Smooth muscle cell (in vitro differentiated cells): ENCODE data around the gene KLHL42. TPM values are rescaled to one million over a fixed set of nuclear protein-coding genes. Genes with fewer than 3 reads are reported as not detected.

Source experiments
- DNase-seq: peaks from one replicate; lab custom pipeline; 2025; ENCODE audit not compliant: unreplicated experiment; lab: John Stamatoyannopoulos, UW
- H2AFZ ChIP-seq: fragments of 200-600 bp; sonication (generic); 2 replicates; pipeline ENCODE4 v1.6.0; 2016; ENCODE audit warnings: antibody characterized with exemption, low read depth, mild to moderate bottlenecking
- H3F3A ChIP-seq: fragments of 200-600 bp; sonication (generic); 2 replicates; pipeline ENCODE4 v1.6.0; 2017; ENCODE audit warnings: antibody characterized with exemption, low read depth
- H3K27ac ChIP-seq: fragments of 200-600 bp; sonication (generic); 2 replicates; pipeline ENCODE4 v1.5.1; 2016; ENCODE audit warnings: low read depth, mild to moderate bottlenecking
- H3K27me3 ChIP-seq: fragments of 200-600 bp; sonication (generic); 2 replicates; pipeline ENCODE4 v1.6.1; 2016; ENCODE audit warnings: low read depth, mild to moderate bottlenecking
- H3K36me3 ChIP-seq: fragments of 200-600 bp; sonication (generic); 2 replicates; pipeline ENCODE4 v1.5.1; 2016; ENCODE audit warnings: low read depth
- H3K4me1 ChIP-seq: fragments of 200-600 bp; sonication (generic); 2 replicates; pipeline ENCODE4 v1.5.1; 2016; ENCODE audit warnings: low read depth
- H3K4me2 ChIP-seq: fragments of 200-600 bp; sonication (generic); 2 replicates; pipeline ENCODE4 v1.6.0; 2016; ENCODE audit warnings: mild to moderate bottlenecking
- H3K4me3 ChIP-seq: fragments of 200-600 bp; sonication (generic); 2 replicates; pipeline ENCODE4 v1.5.1; 2016; ENCODE audit warnings: mild to moderate bottlenecking
- H3K79me2 ChIP-seq: fragments of 200-600 bp; sonication (generic); 2 replicates; pipeline ENCODE4 v1.6.0; 2016; ENCODE audit warnings: low read depth, mild to moderate bottlenecking
- H3K9ac ChIP-seq: fragments of 200-600 bp; sonication (generic); 2 replicates; pipeline ENCODE4 v1.6.0; 2016; ENCODE audit warnings: low read depth
- H3K9me3 ChIP-seq: fragments of 200-600 bp; sonication (generic); replicated peaks from 2 replicates; pipeline ENCODE4 v1.5.1; 2016; ENCODE audit warnings: low read depth
- H4K20me1 ChIP-seq: fragments of 200-600 bp; sonication (generic); 2 replicates; pipeline ENCODE4 v1.6.0; 2016; ENCODE audit warnings: low read depth
- WGBS: methylation state at CpG from one replicate; pipeline ENCODE4 v1.1.7; 2016; ENCODE audit warnings: low lambda C conversion rate; 5-methylcytosine and 5-hydroxymethylcytosine counted together
- polyA plus RNA-seq: library from polyadenylated mRNA; unstranded; fragments of >200 nt; fragmentation: Nextera tagmentation; extraction: Ambion mirVana; gene quantifications from 2 replicates; pipeline ENCODE4 v1.2.1, GENCODE V29; 2016
- total RNA-seq: library from RNA; depleted of rRNA; stranded (reverse); fragments of >200 nt; gene quantifications from 2 replicates; pipeline ENCODE4 v1.2.3, GENCODE V29; 2014
- TF ChIP-seq, protein P1 (sequence below): fragments of 200-600 bp; sonication (generic); IDR thresholded peaks from 2 replicates; pipeline ENCODE4 v1.5.1; 2017; ENCODE audit warnings: borderline replicate concordance, mild to moderate bottlenecking, antibody characterized with exemption; ENCODE audit not compliant: insufficient read depth, poor library complexity, severe bottlenecking

Gene KLHL42
- total and polyA plus RNA-seq, 2 experiments from 2014 or later: 25.6 to 35.4 TPM

DNA sequence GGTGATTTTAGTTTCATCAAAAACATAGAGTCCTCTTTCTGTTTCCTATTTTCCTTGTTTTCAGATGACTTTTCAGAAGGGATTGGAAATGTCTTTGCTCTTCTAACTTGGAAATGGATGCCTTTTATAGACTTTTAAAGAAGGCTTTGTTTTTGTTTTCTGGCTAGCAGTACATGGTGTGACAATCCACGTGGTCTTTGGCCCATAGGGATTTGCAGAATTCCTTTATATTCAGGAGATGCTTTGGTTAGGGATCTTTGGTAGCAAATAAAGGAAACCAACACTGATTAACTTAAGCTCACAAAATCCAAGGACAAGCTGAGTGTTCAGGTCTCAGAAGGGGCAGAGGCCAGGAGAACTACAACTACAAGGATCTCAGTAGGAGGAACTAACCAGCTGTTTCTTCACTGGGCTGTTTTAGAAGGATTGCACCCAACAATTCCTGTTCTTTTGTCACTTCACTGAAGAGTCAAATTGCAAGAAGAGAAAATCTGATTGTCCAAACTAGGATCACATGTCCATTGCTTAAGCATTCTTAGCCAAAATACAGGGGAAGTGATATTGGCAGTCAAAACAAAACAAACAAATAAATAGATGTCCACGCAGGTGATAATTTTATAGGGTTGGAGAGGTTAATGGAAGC, 58.6 kb downstream of the KLHL42 start:
- Histone ChIP-seq H3K4me3 (no peak overlapping the region), H3K27ac (no peak overlapping the region), H3K79me2 (no peaks in the 10 kb centered on the region), H3K9me3 (peaks cover 9% of the 10 kb centered on the region), H2AFZ (no peak overlapping the region), H3K9ac (no peak overlapping the region), H3F3A (peaks cover 5% of the 10 kb centered on the region), H3K27me3 (no peaks in the 10 kb centered on the region), H3K4me1 (peaks cover 15% of the 10 kb centered on the region), H4K20me1 (no peaks in the 10 kb centered on the region), H3K36me3 (no peaks in the 10 kb centered on the region), H3K4me2 (peak overlapping the region; percentile 3)
- WGBS: 55% methylated on average over 2 of the region's 2 CpGs
- no peak for DNase-seq
- TF ChIP-seq, protein P1, sequence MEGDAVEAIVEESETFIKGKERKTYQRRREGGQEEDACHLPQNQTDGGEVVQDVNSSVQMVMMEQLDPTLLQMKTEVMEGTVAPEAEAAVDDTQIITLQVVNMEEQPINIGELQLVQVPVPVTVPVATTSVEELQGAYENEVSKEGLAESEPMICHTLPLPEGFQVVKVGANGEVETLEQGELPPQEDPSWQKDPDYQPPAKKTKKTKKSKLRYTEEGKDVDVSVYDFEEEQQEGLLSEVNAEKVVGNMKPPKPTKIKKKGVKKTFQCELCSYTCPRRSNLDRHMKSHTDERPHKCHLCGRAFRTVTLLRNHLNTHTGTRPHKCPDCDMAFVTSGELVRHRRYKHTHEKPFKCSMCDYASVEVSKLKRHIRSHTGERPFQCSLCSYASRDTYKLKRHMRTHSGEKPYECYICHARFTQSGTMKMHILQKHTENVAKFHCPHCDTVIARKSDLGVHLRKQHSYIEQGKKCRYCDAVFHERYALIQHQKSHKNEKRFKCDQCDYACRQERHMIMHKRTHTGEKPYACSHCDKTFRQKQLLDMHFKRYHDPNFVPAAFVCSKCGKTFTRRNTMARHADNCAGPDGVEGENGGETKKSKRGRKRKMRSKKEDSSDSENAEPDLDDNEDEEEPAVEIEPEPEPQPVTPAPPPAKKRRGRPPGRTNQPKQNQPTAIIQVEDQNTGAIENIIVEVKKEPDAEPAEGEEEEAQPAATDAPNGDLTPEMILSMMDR: no peak

DNA sequence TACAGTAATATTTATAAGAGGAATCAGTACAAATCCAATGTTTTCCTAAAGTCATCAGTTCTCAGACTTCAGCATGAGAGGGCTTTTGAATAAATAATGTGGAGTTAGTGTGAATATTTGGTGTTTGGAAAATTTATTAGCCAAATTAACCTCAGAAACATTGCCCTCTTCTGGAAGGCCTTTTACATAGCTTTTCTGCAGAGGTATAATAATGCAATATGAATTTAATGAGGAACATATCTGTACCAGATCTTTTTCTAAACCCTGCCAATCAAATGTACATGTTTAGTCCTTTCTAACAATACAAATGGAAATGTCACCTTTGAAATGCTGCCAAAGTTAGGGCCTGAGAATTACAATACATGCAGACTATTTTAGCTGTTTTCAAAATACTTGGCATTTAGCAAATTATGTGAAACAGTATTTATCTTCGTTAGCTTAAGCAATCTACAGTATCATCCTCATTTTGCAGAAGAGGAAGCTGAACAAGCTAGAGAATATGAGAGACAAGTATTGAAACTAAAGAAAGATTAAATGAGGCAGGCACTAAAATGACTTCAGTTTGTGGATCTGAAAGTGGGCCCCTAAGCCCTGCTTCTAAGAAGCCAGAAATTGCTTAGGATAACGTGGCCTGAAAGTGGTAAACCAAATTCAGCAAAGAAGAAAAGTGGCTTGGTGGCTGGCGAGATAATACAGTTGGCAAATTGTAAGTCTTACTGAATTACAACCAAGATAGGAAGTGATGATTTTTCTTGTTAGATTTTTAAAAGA, 60.4 kb downstream of the KLHL42 start:
- Histone ChIP-seq H3K9me3 (no peaks in the 10 kb centered on the region), H3K79me2 (no peaks in the 10 kb centered on the region), H3K9ac (no peak overlapping the region), H2AFZ (no peak overlapping the region), H3K4me2 (peak overlapping the region; percentile 34), H4K20me1 (no peaks in the 10 kb centered on the region), H3K27ac (peak overlapping the region; percentile 69), H3K4me3 (no peak overlapping the region), H3K4me1 (peaks cover 15% of the 10 kb centered on the region), H3F3A (peaks cover 13% of the 10 kb centered on the region), H3K36me3 (no peaks in the 10 kb centered on the region), H3K27me3 (no peaks in the 10 kb centered on the region)
- WGBS: 25% methylated on average over 3 of the region's 3 CpGs
- DNase-seq: no peak
- TF ChIP-seq, protein P1: peak; percentile 41

DNA sequence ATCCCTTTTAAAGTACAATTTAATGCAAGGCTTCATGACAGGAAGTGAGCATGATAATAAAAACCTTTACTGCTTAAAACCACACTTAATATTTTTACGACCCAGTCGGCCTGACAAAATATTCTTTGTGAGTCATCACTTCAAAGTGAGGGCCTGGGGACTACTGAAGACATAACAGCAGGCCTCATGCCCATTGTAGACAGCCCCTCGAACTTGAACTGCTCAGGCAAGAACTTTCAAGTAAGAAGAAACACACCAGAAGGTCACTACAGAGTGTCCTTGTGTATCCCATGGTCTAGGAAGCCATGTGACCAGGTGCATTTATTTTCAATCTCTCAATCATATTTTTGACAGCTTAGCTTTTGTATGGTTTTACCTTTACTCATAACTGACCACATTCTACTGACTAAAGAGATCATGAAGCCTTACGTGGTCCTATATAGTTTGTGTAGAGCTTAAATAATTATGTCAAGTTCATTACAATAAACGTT, 61.4 kb downstream of the KLHL42 start:
- no peak for DNase-seq
- H3K36me3 ChIP-seq: no peaks in the 10 kb centered on the region
- H3K4me1 ChIP-seq: peaks cover 15% of the 10 kb centered on the region
- H3K79me2 ChIP-seq: no peaks in the 10 kb centered on the region
- no peak overlapping the region for H3K4me3 ChIP-seq
- TF ChIP-seq, protein P1: no peak
- no peaks in the 10 kb centered on the region for H4K20me1 ChIP-seq
- H3K9me3 ChIP-seq: no peaks in the 10 kb centered on the region
- H2AFZ ChIP-seq: no peak overlapping the region
- peak overlapping the region; percentile 34 for H3K4me2 ChIP-seq
- H3K27ac ChIP-seq: peak overlapping the region; percentile 69
- H3F3A ChIP-seq: peaks cover 13% of the 10 kb centered on the region
- 13% methylated on average over 5 of the region's 5 CpGs for WGBS
- peak overlapping the region; percentile 5 for H3K9ac ChIP-seq
- H3K27me3 ChIP-seq: no peaks in the 10 kb centered on the region
